HG03097 (cell line): ENCODE results near the gene COMMD1.
"Not testable (repeated sequence)": the region's sequence is repeated elsewhere in the genome, so short reads cannot be mapped to it uniquely, and the experiment has no call there.

Experiments used
- ATAC-seq: cut with Tn5 transposase; IDR thresholded peaks from one replicate; pipeline ENCODE4 v1.9.1; 2021; ENCODE audit not compliant: unreplicated experiment, low FRiP score

The COMMD1 gene

GRCh38 chr2:61905372-61906185, at the start of gene COMMD1:
TSS of gene COMMD1 (plus strand) at chr2:61905674. CDS start at chr2:61905679, 5 bp downstream.
- ATAC-seq: peak; percentile 92

- ATAC-seq: no peak
Observed at GRCh38 chr2:61857224-61857623, 48.2 kb upstream of the COMMD1 start.

GRCh38 chr2:61862085-61862484, 43.4 kb upstream of the COMMD1 start:
- no peak for ATAC-seq

DNA sequence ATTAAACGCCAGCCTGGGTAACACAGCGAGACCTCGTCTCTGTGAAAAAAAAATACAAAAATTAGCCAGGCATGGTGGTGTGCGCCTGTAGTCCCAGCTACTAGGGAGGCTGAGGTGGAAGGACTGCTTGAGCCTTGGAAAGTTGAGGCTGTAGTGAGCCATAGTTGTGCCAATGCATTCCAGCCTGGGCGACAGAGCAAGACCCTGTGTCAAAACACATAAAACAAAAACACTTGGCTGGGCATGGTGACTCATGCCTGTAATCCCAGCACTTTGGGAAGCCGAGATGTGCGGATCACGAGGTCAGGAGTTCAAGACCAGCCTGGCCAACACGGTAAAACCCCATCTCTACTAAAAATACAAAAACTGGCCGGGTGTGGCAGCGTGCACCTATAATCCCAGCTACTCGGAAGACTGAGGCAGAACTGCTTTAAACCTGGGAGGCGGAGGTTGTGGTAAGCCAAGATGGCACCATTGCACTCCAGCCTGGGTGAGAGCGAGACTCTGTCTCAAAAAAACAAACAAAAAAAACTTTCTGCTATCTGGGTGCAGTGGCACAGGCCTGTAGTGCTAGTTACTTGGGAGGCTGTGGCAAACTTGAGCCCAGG, 38.9 kb upstream of the COMMD1 start:
- not testable (repeated sequence) for ATAC-seq

DNA sequence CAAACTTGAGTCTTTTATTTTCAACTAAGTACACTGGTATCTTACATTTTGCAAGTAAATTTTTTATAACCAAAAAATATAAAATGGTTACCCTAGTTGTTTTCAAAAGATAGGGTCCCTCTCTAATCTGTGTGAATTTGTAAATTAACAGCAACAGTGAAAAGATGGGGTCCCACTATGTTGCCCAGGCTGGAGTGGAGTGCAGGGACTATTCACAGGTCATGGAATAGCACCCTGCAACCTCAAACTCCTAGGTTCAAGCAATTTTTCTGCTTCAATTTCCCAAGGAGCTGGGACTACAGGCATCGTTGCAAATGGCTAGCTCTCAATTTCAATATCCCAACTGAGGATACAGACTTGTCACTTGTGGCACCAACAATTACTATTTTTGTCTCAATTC, 29.1 kb upstream of the COMMD1 start:
- ATAC-seq: no peak

DNA sequence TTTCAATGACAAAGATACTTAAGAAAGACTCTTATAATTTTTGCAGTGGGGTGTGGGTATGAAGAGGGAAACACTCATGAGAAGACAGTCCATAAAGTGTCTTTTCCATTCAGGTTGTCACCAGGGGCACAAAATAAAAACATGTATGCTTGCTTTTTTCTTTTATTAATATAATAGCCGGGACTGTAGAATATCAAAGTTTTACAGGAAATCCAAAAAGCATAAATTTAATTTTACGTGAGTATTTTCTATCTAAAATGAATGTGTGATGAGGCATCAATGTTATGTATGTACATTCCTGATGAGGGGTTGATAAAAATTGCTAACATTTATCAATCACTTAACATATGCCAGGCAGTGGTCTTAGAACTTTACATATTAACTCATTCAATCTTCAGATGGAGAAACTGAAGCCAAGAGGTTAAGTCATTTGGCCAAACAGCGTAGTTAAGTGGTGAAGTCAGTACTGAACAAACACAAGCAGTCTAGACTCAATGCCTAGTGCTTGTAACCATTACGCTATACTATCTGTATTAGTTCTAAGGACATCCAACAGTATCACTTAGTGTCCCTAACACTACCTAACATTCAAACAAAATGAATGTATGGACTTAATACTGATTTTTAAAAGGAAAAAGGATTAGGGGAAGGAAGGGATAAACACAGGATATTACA, 27.8 kb upstream of the COMMD1 start:
- no peak for ATAC-seq

GRCh38 chr2:61878761-61879160, 26.7 kb upstream of the COMMD1 start:
- no peak for ATAC-seq

- ATAC-seq: not testable (repeated sequence)
Observed at GRCh38 chr2:61879351-61879750, 26.1 kb upstream of the COMMD1 start.

- ATAC-seq: no peak
Observed at GRCh38 chr2:61882850-61883249, 22.6 kb upstream of the COMMD1 start.

DNA sequence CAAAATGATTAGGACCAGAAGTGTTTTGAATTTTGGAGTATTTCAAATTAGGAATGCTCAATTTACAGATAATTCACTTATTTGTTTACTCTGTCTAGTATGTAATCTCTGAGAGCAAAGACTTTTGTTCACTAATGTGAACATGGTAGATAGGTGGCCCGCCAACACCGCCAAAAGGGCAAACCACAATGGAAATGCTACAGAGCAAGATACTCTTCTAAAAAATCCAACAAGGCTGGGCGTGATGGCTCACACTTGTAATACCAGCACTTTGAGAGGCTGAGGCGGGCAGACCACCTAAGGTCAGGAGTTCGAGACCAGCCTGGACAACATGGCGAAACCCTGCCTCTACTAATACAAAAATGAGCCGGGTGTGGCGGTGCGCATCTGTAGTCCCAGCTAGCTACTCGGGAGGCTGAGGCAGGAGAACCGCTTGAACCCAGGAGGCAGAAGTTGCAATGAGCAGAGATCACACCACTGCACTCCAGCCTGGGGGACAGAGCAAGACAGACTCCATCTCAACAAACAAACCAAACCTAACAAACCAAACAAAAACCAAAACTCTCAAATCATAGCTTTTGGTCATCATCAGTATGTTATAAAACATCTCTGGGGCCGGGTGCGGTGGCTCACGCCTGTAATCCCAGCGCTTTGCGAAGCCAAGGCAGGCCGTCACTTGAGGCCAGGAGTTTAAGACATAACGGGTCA, 19.4 kb upstream of the COMMD1 start:
- ATAC-seq: no peak

DNA sequence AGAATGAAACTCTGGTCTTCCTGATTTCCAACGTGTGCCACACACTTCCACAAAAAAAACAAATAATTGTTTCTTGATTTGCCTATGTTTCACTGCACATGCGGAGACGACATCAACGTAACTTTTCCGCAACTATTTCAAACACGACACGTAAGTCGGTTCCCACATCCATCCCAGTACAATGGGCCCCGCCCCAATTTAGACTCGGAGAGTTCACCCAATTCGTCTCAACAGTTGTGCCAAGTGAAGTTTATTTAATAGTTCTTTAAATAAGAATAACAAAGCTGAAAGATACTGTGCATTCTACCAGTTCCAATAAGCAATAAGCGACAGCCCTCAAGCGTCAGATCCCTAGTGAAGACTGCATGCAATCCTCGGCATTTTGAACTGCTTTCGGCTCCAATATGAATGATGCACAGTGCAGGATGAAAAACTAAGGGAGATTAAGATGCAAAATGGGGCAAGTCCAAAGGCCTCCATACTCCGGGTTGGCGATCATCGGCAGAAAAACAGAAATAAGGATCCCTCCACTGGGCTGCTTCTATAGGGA, 17.7 kb upstream of the COMMD1 start:
- no peak for ATAC-seq

DNA sequence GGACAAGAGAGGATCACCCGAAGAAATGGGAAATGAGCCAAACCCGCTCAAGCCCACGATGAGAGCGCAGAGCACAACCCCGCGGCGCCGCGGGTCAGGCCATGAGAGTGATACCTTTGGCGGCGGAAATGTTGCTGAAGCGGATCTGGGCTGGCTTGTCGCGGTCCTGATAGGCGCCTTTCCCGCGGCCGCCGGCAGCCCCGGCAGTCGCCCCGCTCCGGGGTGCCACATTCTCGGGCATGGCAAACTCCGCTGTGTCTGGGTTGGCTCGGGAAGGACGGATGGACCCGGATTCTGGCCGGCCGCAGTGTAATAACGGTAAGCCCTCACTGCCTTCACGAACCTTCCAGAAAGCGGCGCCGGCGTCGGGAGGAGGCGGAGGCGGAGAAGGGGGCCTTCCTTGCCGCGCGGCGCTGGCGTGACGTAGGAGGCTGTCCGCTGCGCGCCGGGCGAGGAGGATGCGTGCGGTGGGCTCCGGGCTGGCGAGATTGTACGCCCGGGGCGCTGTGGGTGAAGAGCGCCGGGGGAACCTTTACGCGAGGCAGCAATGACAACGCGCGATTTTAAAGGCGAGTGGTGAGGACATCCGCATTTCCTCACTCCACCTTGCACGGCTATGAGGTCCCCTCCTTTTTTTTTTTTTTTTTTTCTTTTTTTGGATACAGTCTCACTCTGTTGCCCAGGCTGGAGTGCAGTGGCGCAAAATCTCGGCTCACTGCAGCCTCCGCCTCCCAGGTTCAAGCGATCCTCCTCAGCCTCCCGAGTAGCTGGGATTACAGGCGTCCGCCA, 17.0 kb upstream of the COMMD1 start, which contains the start of gene CCT4:
CCT4 (minus strand) TSS at position 390 of the 789 bp plus-strand sequence; CDS start at position 241, 149 bp downstream.
- peak; percentile 81 for ATAC-seq

DNA sequence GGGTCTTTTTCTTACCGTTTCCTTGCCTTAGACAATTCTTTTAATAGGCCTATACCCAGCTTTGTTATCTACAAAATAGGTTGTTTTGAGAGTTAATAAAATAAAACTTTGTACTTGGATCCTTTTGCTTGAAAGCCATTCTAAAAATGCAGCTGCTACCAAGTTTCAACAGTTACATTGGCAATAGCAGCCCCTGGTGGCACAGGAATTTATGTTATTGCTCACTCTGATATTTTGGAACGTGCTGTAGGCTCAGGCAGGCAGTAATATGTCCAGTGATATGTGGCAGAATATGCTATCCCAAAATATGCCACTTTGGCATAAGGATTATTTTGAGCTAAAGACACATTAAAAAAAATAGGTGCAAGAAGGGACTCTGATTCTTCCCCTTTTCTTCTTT, 6.7 kb upstream of the COMMD1 start:
- ATAC-seq: no peak

GRCh38 chr2:61900281-61900680, 5.2 kb upstream of the COMMD1 start:
- no peak for ATAC-seq

GRCh38 chr2:61906186-61906470, 654 bp downstream of the COMMD1 start:
- ATAC-seq: no peak

DNA sequence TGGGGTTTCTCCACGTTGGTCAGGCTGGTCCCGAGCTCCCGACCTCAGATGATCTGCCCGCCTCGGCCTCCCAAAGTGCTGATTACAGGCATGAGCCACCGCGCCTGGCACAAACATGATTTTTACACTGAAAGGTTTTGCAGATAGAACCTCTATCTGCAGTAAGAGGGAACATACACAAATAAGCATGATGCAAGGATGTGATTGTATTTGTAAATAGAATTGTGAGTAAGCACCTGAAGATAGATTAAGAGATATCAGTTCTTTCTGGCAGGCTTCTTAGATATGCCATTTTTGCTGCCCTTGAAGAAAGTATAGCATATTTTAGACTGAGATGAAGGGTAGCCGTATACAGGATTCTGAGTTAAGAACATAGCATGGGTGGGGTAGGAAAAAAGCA, 3.6 kb downstream of the COMMD1 start:
- no peak for ATAC-seq

GRCh38 chr2:61910603-61911002, 5.1 kb downstream of the COMMD1 start:
- no peak for ATAC-seq

DNA sequence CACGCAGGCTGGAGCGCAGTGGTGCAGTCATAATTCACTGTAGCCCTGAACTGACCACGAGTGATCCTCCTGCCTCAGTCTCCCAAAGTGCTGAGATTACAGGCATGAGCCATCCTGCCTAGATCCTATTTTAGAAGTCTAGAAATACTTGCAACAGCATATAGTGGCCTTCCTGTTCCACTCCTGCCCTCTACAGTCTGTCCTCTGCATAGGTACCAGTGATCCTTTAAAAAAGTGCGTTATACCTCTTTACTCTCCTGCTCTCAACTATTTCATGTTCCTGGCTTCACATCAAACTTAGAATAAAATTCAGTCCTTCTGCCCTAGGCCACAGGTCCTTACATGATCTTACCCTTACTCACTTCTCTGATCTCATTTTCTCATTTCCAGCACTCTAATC, 6.0 kb downstream of the COMMD1 start:
- no peak for ATAC-seq

GRCh38 chr2:61914794-61915193, 9.3 kb downstream of the COMMD1 start:
- not testable (repeated sequence) for ATAC-seq

- no peak for ATAC-seq
Observed at GRCh38 chr2:61920548-61920947, 15.1 kb downstream of the COMMD1 start.
